Keratinocyte (primary cell): ENCODE data around the gene SLC9A4. TPM values are rescaled to one million over a fixed set of nuclear protein-coding genes. Genes with fewer than 3 reads are reported as not detected.

Experiments
- DNase-seq: peaks from one replicate; pipeline ENCODE4 v3.0.0-alpha.2; 2011; ENCODE audit warnings: low read depth, missing footprints, low spot score
- FAIRE-seq: peaks from 2 replicates; lab custom pipeline; 2011; peaks lifted over from hg19 to GRCh38; lab: Jason Lieb, UNC
- H2AFZ ChIP-seq: 2 replicates; pipeline ENCODE4 v1.6.0; 2012; ENCODE audit warnings: low read length, control low read depth, inconsistent platforms; ENCODE audit not compliant: control insufficient read depth
- H3K27ac ChIP-seq: 2 replicates; pipeline ENCODE4 v1.5.1; 2011; ENCODE audit warnings: low read length; ENCODE audit not compliant: control insufficient read depth, insufficient read depth
- H3K27me3 ChIP-seq: 3 replicates; pipeline ENCODE4 v1.6.0; 2011; ENCODE audit warnings: low read length; ENCODE audit not compliant: control insufficient read depth, insufficient read depth; ENCODE audit errors: extremely low read depth
- H3K36me3 ChIP-seq, 2 experiments: 2 replicates in 1 of 2; 3 replicates in 1 of 2; pipeline ENCODE4 v1.5.1; 2011; ENCODE audit warnings: low read length in 2 of 2, mild to moderate bottlenecking in 1 of 2; ENCODE audit not compliant: control insufficient read depth in 2 of 2, insufficient read depth in 2 of 2; ENCODE audit errors: extremely low read depth in 1 of 2
- H3K4me1 ChIP-seq: 3 replicates; pipeline ENCODE4 v1.5.1; 2011; ENCODE audit warnings: low read length; ENCODE audit not compliant: control insufficient read depth, insufficient read depth; ENCODE audit errors: extremely low read depth
- H3K4me2 ChIP-seq: 3 replicates; pipeline ENCODE4 v1.6.0; 2011; ENCODE audit warnings: low read depth, low read length; ENCODE audit not compliant: control insufficient read depth, insufficient read depth; ENCODE audit errors: extremely low read depth
- H3K4me3 ChIP-seq, 3 experiments: fragments of 200-600 bp in 1 of 3; sonication (generic) in 1 of 3; 2 replicates in 2 of 3; 3 replicates in 1 of 3; pipeline ENCODE4 v1.5.1; 2011 to 2016; ENCODE audit warnings: low read length in 3 of 3, mild to moderate bottlenecking in 3 of 3, control low read depth in 2 of 3, inconsistent platforms in 1 of 3, low read depth in 1 of 3, mixed read lengths in 1 of 3, mixed run types in 1 of 3, moderate library complexity in 1 of 3; ENCODE audit not compliant: control insufficient read depth in 2 of 3, insufficient read depth in 2 of 3; ENCODE audit errors: extremely low read depth in 1 of 3
- H3K79me2 ChIP-seq: 2 replicates; pipeline ENCODE4 v1.6.0; 2012; ENCODE audit warnings: low read length; ENCODE audit not compliant: control insufficient read depth, insufficient read depth
- H3K9ac ChIP-seq: 3 replicates; pipeline ENCODE4 v1.6.0; 2011; ENCODE audit warnings: low read length; ENCODE audit not compliant: control insufficient read depth, insufficient read depth; ENCODE audit errors: extremely low read depth
- H3K9me1 ChIP-seq: 3 replicates; pipeline ENCODE4 v1.6.0; 2011; ENCODE audit warnings: low read length; ENCODE audit not compliant: control insufficient read depth, insufficient read depth; ENCODE audit errors: extremely low read depth
- H3K9me3 ChIP-seq: 2 replicates; pipeline ENCODE4 v1.5.1; 2012; ENCODE audit warnings: low read depth, low read length; ENCODE audit not compliant: control insufficient read depth
- H4K20me1 ChIP-seq: 3 replicates; pipeline ENCODE4 v1.6.0; 2011; ENCODE audit warnings: low read length; ENCODE audit not compliant: control insufficient read depth, insufficient read depth; ENCODE audit errors: extremely low read depth
- CTCF ChIP-seq, 3 experiments: IDR thresholded peaks in 1 of 3; conservative IDR thresholded peaks in 1 of 3; optimal IDR thresholded peaks in 1 of 3; 2 replicates in 2 of 3; 3 replicates in 1 of 3; pipeline versions ENCODE3 to v1.5.1; 2011; ENCODE audit warnings: low read length in 3 of 3, mild to moderate bottlenecking in 3 of 3, moderate library complexity in 2 of 3, control low read depth in 1 of 3, inconsistent platforms in 1 of 3; ENCODE audit not compliant: insufficient read depth in 2 of 3; ENCODE audit errors: extremely low read depth in 1 of 3
- EZH2 ChIP-seq: IDR thresholded peaks from one replicate; pipeline ENCODE4 v1.6.1; 2012; ENCODE audit warnings: inconsistent platforms, mild to moderate bottlenecking, low read length, moderate library complexity
- dilution Hi-C: fragments of 300-500 bp; cut with MboI; formaldehyde crosslinking; loops from one replicate; pipeline ENCODE4 v1.7.0; 2020; ENCODE audit warnings: low sequenced_read_pairs; ENCODE audit not compliant: extremely low pct_ligation_motif_present
- polyA plus RNA-seq, 5 experiments: library from polyadenylated mRNA; depleted of rRNA in 3 of 5; stranded (reverse) in 3 of 5; stranded (forward) in 1 of 5; unstranded in 1 of 5; fragments of >200 nt; gene quantifications; 1 replicate in 1 of 5; 2 replicates in 3 of 5; 3 replicates in 1 of 5; pipeline versions ENCODE4 v1.2.1 to v1.2.3, GENCODE V29; 2011 to 2012; ENCODE audit warnings: missing spikeins in 2 of 5, low read depth in 1 of 5, low replicate concordance in 1 of 5

The SLC9A4 gene
- polyA plus RNA-seq, 1 donor (not counting 4 experiments of a cell fraction or from before 2014, with no cell fraction given) = not detected

GRCh38 chr2:102481931-102482330 lies 8.9 kb downstream of the SLC9A4 start:
- dilution Hi-C loops = no loop called here
- no peak for FAIRE-seq

GRCh38 chr2:102483086-102483485 lies 10.1 kb downstream of the SLC9A4 start:
- no peak overlapping the region for H3K27ac ChIP-seq
- H3K27me3 ChIP-seq = peaks cover 3% of the 10 kb centered on the region
- no peaks in the 10 kb centered on the region for H4K20me1 ChIP-seq
- H3K4me2 ChIP-seq = no peak overlapping the region
- no peaks in the 10 kb centered on the region for H3K79me2 ChIP-seq
- H2AFZ ChIP-seq = no peak overlapping the region
- H3K9me3 ChIP-seq = no peaks in the 10 kb centered on the region
- TF ChIP-seq CTCF (optimal IDR thresholded peaks at IDR 0.05 in 1 of 3, IDR thresholded peaks at IDR 0.05 in 1 of 3, conservative IDR thresholded peaks at IDR 0.05 in 1 of 3; ENCODE audit: extremely low read depth in 1 of 3, insufficient read depth in 2 of 3, low read length in 3 of 3) (no peak), EZH2 (no peak)
- dilution Hi-C loops = no loop called here
- FAIRE-seq (no peak), DNase-seq (no peak)
- no peaks in the 10 kb centered on the region for H3K36me3 ChIP-seq
- no peak overlapping the region for H3K9ac ChIP-seq
- H3K4me1 ChIP-seq = peaks cover 15% of the 10 kb centered on the region
- H3K4me3 ChIP-seq = no peak overlapping the region
- no peaks in the 10 kb centered on the region for H3K9me1 ChIP-seq

More at GRCh38 chr2:102481931-102482330, 8.9 kb downstream of the SLC9A4 start:
- Histone ChIP-seq H3K4me3 (no peak overlapping the region), H3K4me2 (no peak overlapping the region), H3K4me1 (peaks cover 3% of the 10 kb centered on the region), H3K9ac (no peak overlapping the region), H3K27ac (no peak overlapping the region), H4K20me1 (no peaks in the 10 kb centered on the region), H3K79me2 (no peaks in the 10 kb centered on the region), H3K27me3 (peaks cover 3% of the 10 kb centered on the region), H3K36me3 (no peaks in the 10 kb centered on the region), H2AFZ (no peak overlapping the region), H3K9me3 (no peaks in the 10 kb centered on the region), H3K9me1 (no peaks in the 10 kb centered on the region)
- TF ChIP-seq CTCF (optimal IDR thresholded peaks at IDR 0.05 in 1 of 3, IDR thresholded peaks at IDR 0.05 in 1 of 3, conservative IDR thresholded peaks at IDR 0.05 in 1 of 3; ENCODE audit: extremely low read depth in 1 of 3, insufficient read depth in 2 of 3, low read length in 3 of 3) (no peak), EZH2 (no peak)
- no peak for DNase-seq
